T-helper 2 cell treated with Interferon-gamma antibody and Interleukin-4, amounts not matched to agents 5 μg/mL and 100 μg/mL, for 36 hours (primary cell): ENCODE results near the gene PEX26.
"Not testable (repeated sequence)": the region's sequence is repeated elsewhere in the genome, so short reads cannot be mapped to it uniquely, and the experiment has no call there.

Experiments used
- DNase-seq: peaks from one replicate; pipeline ENCODE4 v3.0.0; 2021; ENCODE audit warnings: low spot score
- H3K27ac Mint-ChIP-seq: one replicate; pipeline ENCODE4 v1.8.0; 2021; ENCODE audit warnings: mild to moderate bottlenecking, mixed read lengths
- H3K27me3 Mint-ChIP-seq: one replicate; pipeline ENCODE4 v1.8.0; 2021; ENCODE audit warnings: low read depth, mixed read lengths
- H3K36me3 Mint-ChIP-seq: one replicate; pipeline ENCODE4 v1.8.0; 2021; ENCODE audit warnings: low read depth, mixed read lengths
- H3K4me1 Mint-ChIP-seq: one replicate; pipeline ENCODE4 v1.8.0; 2021; ENCODE audit warnings: low read depth, mixed read lengths
- H3K4me3 Mint-ChIP-seq: one replicate; pipeline ENCODE4 v1.8.0; 2022; ENCODE audit warnings: mild to moderate bottlenecking, moderate library complexity, mixed read lengths
- H3K9me3 Mint-ChIP-seq: one replicate; pipeline ENCODE4 v1.8.0; 2021; ENCODE audit warnings: mixed read lengths

The PEX26 gene

GRCh38 chr22:18077639-18078328 lies at the start of gene PEX26:
TSS of gene PEX26 (plus strand) at chr22:18077990. CDS start at chr22:18078377, 387 bp downstream.
- Mint-ChIP-seq H3K9me3 (no peaks in the 10 kb centered on the region), H3K4me3 (peak within 1 kb of the TSS; percentile 90), H3K36me3 (peaks cover 38% of the 10 kb centered on the region), H3K4me1 (peaks cover 31% of the 10 kb centered on the region), H3K27ac (peak within 1 kb of the TSS; percentile 96), H3K27me3 (no peaks in the 10 kb centered on the region)
- DNase-seq = peak; percentile 95

DNA sequence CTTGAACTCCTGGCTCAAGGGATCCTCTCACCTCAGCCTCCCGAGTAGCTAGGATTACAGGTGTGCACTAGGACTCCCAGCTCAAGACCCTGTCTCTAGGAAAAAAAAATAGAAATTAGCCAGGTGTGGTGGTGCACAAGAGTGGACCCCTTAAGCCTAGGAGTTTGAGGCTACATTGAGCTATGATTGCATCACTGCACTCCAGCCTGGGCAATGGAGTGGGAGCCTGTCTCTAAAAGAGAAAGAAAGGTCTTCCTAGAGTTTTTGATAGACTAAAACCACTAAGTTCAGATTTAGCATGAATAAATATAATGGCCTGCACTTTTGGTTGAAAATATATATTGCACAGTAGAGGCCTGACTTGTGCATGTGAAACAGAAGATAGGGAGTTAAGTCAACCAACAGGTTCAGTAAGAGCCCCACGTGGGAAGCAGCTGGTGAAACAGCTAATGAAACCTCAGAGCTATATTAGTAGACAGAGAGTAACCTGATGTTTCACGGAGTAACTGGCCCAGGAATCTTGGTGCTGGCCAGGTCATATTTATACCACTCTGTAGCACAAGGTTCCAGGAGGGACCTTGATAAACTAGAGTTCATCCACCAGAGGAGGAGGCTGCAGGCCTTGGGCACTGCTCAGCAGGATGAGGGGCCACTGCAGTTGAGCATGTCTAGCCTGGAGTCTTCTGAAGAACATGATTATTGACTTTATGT lies 48.8 kb upstream of the PEX26 start:
- DNase-seq = no peak
- Mint-ChIP-seq H3K27ac (no peak overlapping the region), H3K4me1 (peaks cover 9% of the 10 kb centered on the region), H3K27me3 (peaks cover 44% of the 10 kb centered on the region), H3K36me3 (no peaks in the 10 kb centered on the region), H3K9me3 (no peaks in the 10 kb centered on the region), H3K4me3 (no peak overlapping the region)

DNA sequence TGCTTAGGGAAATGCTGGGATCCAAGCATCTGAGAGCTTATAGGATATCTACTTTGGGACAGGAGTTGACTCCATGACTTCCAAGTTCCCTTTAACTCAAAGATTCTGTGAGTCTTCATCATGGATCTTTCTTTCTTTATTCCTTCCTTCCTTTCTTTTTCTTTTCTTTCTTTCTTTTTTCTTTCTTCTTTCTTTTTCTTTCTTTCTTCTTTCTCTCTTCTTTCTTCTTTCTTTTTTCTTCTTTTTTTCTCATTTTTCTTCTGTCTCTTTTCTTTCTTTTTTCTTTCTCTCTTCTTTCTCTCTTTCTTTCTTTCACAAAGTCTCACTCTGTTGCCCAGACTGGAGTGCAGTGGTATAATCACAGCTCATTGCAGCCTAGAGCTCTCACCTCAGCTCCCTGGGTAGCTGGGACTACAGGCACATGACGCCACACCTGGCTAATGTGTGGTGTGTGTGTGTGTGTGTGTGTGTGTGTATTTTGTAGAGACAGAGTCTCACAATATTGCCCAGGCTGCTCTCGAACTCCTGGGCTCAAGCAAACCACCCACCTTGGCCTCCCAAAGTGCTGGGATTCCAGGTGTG lies 48.0 kb upstream of the PEX26 start:
- Mint-ChIP-seq H3K9me3 (no peaks in the 10 kb centered on the region), H3K36me3 (no peaks in the 10 kb centered on the region), H3K27ac (no peak overlapping the region), H3K4me1 (peaks cover 6% of the 10 kb centered on the region), H3K27me3 (peaks cover 40% of the 10 kb centered on the region), H3K4me3 (no peak overlapping the region)
- DNase-seq = no peak

- H3K36me3 Mint-ChIP-seq = no peaks in the 10 kb centered on the region
- H3K4me1 Mint-ChIP-seq = peaks cover 2% of the 10 kb centered on the region
- no peak overlapping the region for H3K4me3 Mint-ChIP-seq
- H3K9me3 Mint-ChIP-seq = no peaks in the 10 kb centered on the region
- no peak overlapping the region for H3K27ac Mint-ChIP-seq
- peaks cover 21% of the 10 kb centered on the region for H3K27me3 Mint-ChIP-seq
- no peak for DNase-seq
These were observed 45.9 kb upstream of the PEX26 start for GRCh38 chr22:18031695-18032454.

DNA sequence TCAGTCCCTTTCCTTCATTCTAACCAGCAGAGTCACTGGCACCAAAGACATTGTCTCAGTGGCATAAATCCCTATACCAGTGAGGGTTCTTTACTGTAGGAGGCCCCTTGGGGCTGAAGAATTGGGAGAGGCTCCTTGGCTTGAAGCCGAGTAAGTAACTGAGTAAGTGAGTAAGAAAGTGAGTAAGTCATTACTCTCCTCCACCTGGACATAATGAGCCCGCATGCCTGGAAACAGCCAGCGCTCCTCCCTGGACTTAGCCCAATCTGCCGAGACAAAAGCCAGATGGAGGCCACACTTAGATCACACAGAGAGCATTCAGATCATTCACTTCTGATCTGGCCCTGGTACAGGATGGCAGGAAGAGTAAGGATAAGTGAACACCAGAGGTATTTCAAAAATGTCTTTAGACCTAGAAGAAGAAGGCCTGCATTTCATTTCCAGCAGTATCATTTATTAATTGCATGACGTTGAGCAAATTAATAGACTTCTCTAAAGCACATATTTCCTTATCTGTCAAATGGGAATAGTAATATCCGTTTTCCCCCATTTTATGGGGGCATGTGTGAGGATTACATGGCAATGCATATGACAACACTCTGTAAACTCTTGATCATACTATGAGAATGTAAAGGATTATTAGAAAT lies 45.2 kb upstream of the PEX26 start:
- peaks cover 2% of the 10 kb centered on the region for H3K4me1 Mint-ChIP-seq
- no peaks in the 10 kb centered on the region for H3K9me3 Mint-ChIP-seq
- H3K27me3 Mint-ChIP-seq = peaks cover 19% of the 10 kb centered on the region
- no peaks in the 10 kb centered on the region for H3K36me3 Mint-ChIP-seq
- no peak for DNase-seq
- H3K4me3 Mint-ChIP-seq = no peak overlapping the region
- H3K27ac Mint-ChIP-seq = no peak overlapping the region

GRCh38 chr22:18033204-18033998 lies 44.4 kb upstream of the PEX26 start:
- Mint-ChIP-seq H3K27me3 (peaks cover 20% of the 10 kb centered on the region), H3K4me3 (no peak overlapping the region), H3K9me3 (no peaks in the 10 kb centered on the region)

GRCh38 chr22:18034076-18034475 lies 43.7 kb upstream of the PEX26 start:
- H3K9me3 Mint-ChIP-seq = no peaks in the 10 kb centered on the region
- H3K27me3 Mint-ChIP-seq = peaks cover 16% of the 10 kb centered on the region
- peaks cover 2% of the 10 kb centered on the region for H3K4me1 Mint-ChIP-seq
- no peak for DNase-seq
- no peak overlapping the region for H3K27ac Mint-ChIP-seq
- H3K36me3 Mint-ChIP-seq = no peaks in the 10 kb centered on the region
- no peak overlapping the region for H3K4me3 Mint-ChIP-seq

More at GRCh38 chr22:18033204-18033998, 44.4 kb upstream of the PEX26 start:
- no peaks in the 10 kb centered on the region for H3K36me3 Mint-ChIP-seq
- H3K27ac Mint-ChIP-seq = no peak overlapping the region
- no peak for DNase-seq
- peaks cover 2% of the 10 kb centered on the region for H3K4me1 Mint-ChIP-seq

GRCh38 chr22:18035751-18036150 lies 42.0 kb upstream of the PEX26 start:
- Mint-ChIP-seq H3K36me3 (no peaks in the 10 kb centered on the region), H3K9me3 (no peaks in the 10 kb centered on the region), H3K4me3 (no peak overlapping the region), H3K4me1 (peaks cover 2% of the 10 kb centered on the region), H3K27ac (no peak overlapping the region), H3K27me3 (peaks cover 9% of the 10 kb centered on the region)
- no peak for DNase-seq

GRCh38 chr22:18040898-18041297 lies 36.9 kb upstream of the PEX26 start:
- H3K9me3 Mint-ChIP-seq = not testable (repeated sequence)

DNA sequence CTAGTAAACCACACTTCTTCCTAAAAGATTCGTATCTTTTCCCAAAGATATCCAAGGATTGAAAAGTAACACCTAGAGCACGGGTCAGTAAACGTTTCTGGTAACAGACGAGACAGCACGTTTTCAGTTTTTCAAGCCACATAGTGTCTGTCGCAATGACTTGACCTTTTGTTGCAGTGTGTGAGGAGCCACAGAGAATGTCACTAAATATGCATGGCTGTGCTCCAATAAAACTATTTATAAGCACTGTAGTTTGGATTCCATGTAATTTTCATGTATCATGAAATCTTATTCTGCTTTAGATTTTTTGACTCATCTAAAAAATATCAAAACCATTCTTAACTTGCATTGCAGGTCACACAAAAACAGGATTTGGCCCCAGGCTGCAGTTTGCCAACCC lies 35.1 kb upstream of the PEX26 start:
- H3K4me1 Mint-ChIP-seq = no peaks in the 10 kb centered on the region
- H3K4me3 Mint-ChIP-seq = no peak overlapping the region
- H3K27ac Mint-ChIP-seq = no peak overlapping the region
- H3K36me3 Mint-ChIP-seq = no peaks in the 10 kb centered on the region
- DNase-seq = no peak
- H3K27me3 Mint-ChIP-seq = no peaks in the 10 kb centered on the region
- H3K9me3 Mint-ChIP-seq = no peaks in the 10 kb centered on the region

More at GRCh38 chr22:18040898-18041297, 36.9 kb upstream of the PEX26 start:
- not testable (repeated sequence) for DNase-seq, H3K4me3 Mint-ChIP-seq, H3K4me1 Mint-ChIP-seq, H3K27ac Mint-ChIP-seq, H3K36me3 Mint-ChIP-seq, H3K27me3 Mint-ChIP-seq

- no peaks in the 10 kb centered on the region for H3K36me3 Mint-ChIP-seq
- no peaks in the 10 kb centered on the region for H3K27me3 Mint-ChIP-seq
- no peak for DNase-seq
- no peaks in the 10 kb centered on the region for H3K4me1 Mint-ChIP-seq
- H3K27ac Mint-ChIP-seq = no peak overlapping the region
- no peak overlapping the region for H3K4me3 Mint-ChIP-seq
- H3K9me3 Mint-ChIP-seq = no peaks in the 10 kb centered on the region
These were observed 33.1 kb upstream of the PEX26 start for GRCh38 chr22:18044548-18045271.

GRCh38 chr22:18045794-18046193 lies 32.0 kb upstream of the PEX26 start:
- DNase-seq = no peak
- Mint-ChIP-seq H3K4me3 (no peak overlapping the region), H3K4me1 (no peaks in the 10 kb centered on the region), H3K36me3 (no peaks in the 10 kb centered on the region), H3K9me3 (no peaks in the 10 kb centered on the region), H3K27ac (no peak overlapping the region), H3K27me3 (no peaks in the 10 kb centered on the region)
